WTC11 (cell line): ENCODE measurements around the gene ASS1. TPM values are rescaled to one million over a fixed set of nuclear protein-coding genes. Genes with fewer than 3 reads are reported as not detected.

Experiments
- ATAC-seq: fragments of 200-7000 bp; cut with Tn5 transposase; 2 replicates; pipeline ENCODE4 v1.10.0; 2021; ENCODE audit warnings: mild to moderate bottlenecking, moderate library complexity
- CTCF ChIA-PET: fragments of 300-600 bp; sonication (Branson Sonifier 250); formaldehyde crosslinking; loops from one replicate; lab custom pipeline; 2021; ENCODE audit warnings: antibody characterized with exemption; lab: Charles Lee
- POLR2A ChIA-PET: fragments of 350-600 bp; sonication (Branson Sonifier 250); formaldehyde crosslinking; loops from one replicate; lab custom pipeline; 2021; ENCODE audit warnings: antibody characterized with exemption; lab: Charles Lee
- DNase-seq: peaks from one replicate; pipeline ENCODE4 v3.0.0; 2021; ENCODE audit warnings: low spot score
- H3K27ac Mint-ChIP-seq: 2 replicates; pipeline ENCODE4 v1.8.0; 2021; ENCODE audit warnings: mixed read lengths
- H3K27me3 Mint-ChIP-seq: 2 replicates; pipeline ENCODE4 v1.8.0; 2021; ENCODE audit warnings: low read depth, mild to moderate bottlenecking, moderate library complexity, mixed read lengths
- H3K36me3 Mint-ChIP-seq: 2 replicates; pipeline ENCODE4 v1.8.0; 2021; ENCODE audit warnings: mixed read lengths
- H3K4me1 Mint-ChIP-seq: 2 replicates; pipeline ENCODE4 v1.8.0; 2022; ENCODE audit warnings: mixed read lengths
- H3K4me3 Mint-ChIP-seq: 2 replicates; pipeline ENCODE4 v1.8.0; 2021; ENCODE audit warnings: mild to moderate bottlenecking, moderate library complexity, mixed read lengths
- H3K9me3 Mint-ChIP-seq: 2 replicates; pipeline ENCODE4 v1.8.0; 2021; ENCODE audit warnings: mixed read lengths
- ATF2 ChIP-seq: sonication (generic); formaldehyde crosslinking; IDR thresholded peaks from 2 replicates; pipeline ENCODE4 v1.8.1; 2022; ENCODE audit warnings: low read depth, missing genetic modification reagents, borderline replicate concordance
- CDX4 ChIP-seq: fragments of 250-450 bp; sonication (Bioruptor Pico); IDR thresholded peaks from 2 replicates; pipeline ENCODE4 v1.9.0; 2021; ENCODE audit warnings: moderate library complexity, mild to moderate bottlenecking, inconsistent platforms, borderline replicate concordance
- CREM ChIP-seq: sonication (generic); formaldehyde crosslinking; IDR thresholded peaks from 2 replicates; pipeline ENCODE4 v1.8.1; 2022; ENCODE audit warnings: mild to moderate bottlenecking, missing genetic modification reagents, moderate library complexity
- ETV6 ChIP-seq: sonication (generic); formaldehyde crosslinking; IDR thresholded peaks from 2 replicates; pipeline ENCODE4 v1.8.1; 2022; ENCODE audit warnings: mild to moderate bottlenecking, missing genetic modification reagents
- FOXK1 ChIP-seq: sonication (generic); formaldehyde crosslinking; IDR thresholded peaks from 2 replicates; pipeline ENCODE4 v1.8.0; 2022; ENCODE audit warnings: mild to moderate bottlenecking, moderate library complexity, missing genetic modification reagents
- IRF1 ChIP-seq: sonication (generic); formaldehyde crosslinking; IDR thresholded peaks from 2 replicates; pipeline ENCODE4 v1.8.0; 2023; ENCODE audit warnings: missing genetic modification reagents
- JAZF1 ChIP-seq: fragments of 250-450 bp; sonication (Bioruptor Pico); IDR thresholded peaks from 2 replicates; pipeline ENCODE4 v1.9.0; 2021; ENCODE audit warnings: moderate library complexity, mild to moderate bottlenecking, inconsistent platforms
- MYBL2 ChIP-seq: sonication (generic); formaldehyde crosslinking; IDR thresholded peaks from 2 replicates; pipeline ENCODE4 v1.8.1; 2023; ENCODE audit warnings: mild to moderate bottlenecking, moderate library complexity, missing genetic modification reagents
- NFE2L1 ChIP-seq: sonication (generic); formaldehyde crosslinking; IDR thresholded peaks from 2 replicates; pipeline ENCODE4 v1.8.1; 2023; ENCODE audit warnings: missing genetic modification reagents
- NFYB ChIP-seq: sonication (generic); formaldehyde crosslinking; conservative IDR thresholded peaks from 2 replicates; pipeline ENCODE4 v1.8.0; 2022; ENCODE audit warnings: low read depth, missing genetic modification reagents
- NR1H2 ChIP-seq: sonication (generic); formaldehyde crosslinking; IDR thresholded peaks from 2 replicates; pipeline ENCODE4 v1.9.0; 2021; ENCODE audit warnings: mild to moderate bottlenecking, moderate library complexity, missing genetic modification reagents
- NR2C2 ChIP-seq: sonication (generic); formaldehyde crosslinking; IDR thresholded peaks from 2 replicates; pipeline ENCODE4 v1.8.0; 2022; ENCODE audit warnings: mild to moderate bottlenecking, missing genetic modification reagents
- PREB ChIP-seq: sonication (generic); formaldehyde crosslinking; IDR thresholded peaks from 2 replicates; pipeline ENCODE4 v1.8.1; 2022; ENCODE audit warnings: mild to moderate bottlenecking, missing genetic modification reagents, moderate library complexity, borderline replicate concordance
- RELA ChIP-seq: sonication (generic); formaldehyde crosslinking; IDR thresholded peaks from 2 replicates; pipeline ENCODE4 v1.8.1; 2022; ENCODE audit warnings: missing genetic modification reagents, mild to moderate bottlenecking, borderline replicate concordance
- SMAD4 ChIP-seq: sonication (generic); formaldehyde crosslinking; IDR thresholded peaks from 2 replicates; pipeline ENCODE4 v1.8.0; 2022; ENCODE audit warnings: mild to moderate bottlenecking, missing genetic modification reagents
- TEAD4 ChIP-seq: sonication (generic); formaldehyde crosslinking; IDR thresholded peaks from 2 replicates; pipeline ENCODE4 v1.8.0; 2022; ENCODE audit warnings: mild to moderate bottlenecking, missing genetic modification reagents
- USF1 ChIP-seq: sonication (generic); formaldehyde crosslinking; IDR thresholded peaks from 2 replicates; pipeline ENCODE4 v1.8.0; 2022; ENCODE audit warnings: mild to moderate bottlenecking, missing genetic modification reagents
- USF2 ChIP-seq: sonication (generic); formaldehyde crosslinking; IDR thresholded peaks from 2 replicates; pipeline ENCODE4 v1.8.1; 2023; ENCODE audit warnings: mild to moderate bottlenecking, missing genetic modification reagents, moderate library complexity
- ZMAT4 ChIP-seq: fragments of 250-450 bp; sonication (Bioruptor Pico); IDR thresholded peaks from 2 replicates; pipeline ENCODE4 v1.9.0; 2021; ENCODE audit warnings: mild to moderate bottlenecking
- ZNF232 ChIP-seq: sonication (generic); formaldehyde crosslinking; IDR thresholded peaks from 2 replicates; pipeline ENCODE4 v1.8.0; 2022; ENCODE audit warnings: mild to moderate bottlenecking, missing genetic modification reagents
- ZNF416 ChIP-seq: fragments of 250-450 bp; sonication (Bioruptor Pico); IDR thresholded peaks from 2 replicates; pipeline ENCODE4 v1.9.0; 2021; ENCODE audit warnings: mild to moderate bottlenecking, inconsistent platforms
- ZNF423 ChIP-seq: fragments of 250-450 bp; sonication (Bioruptor Pico); IDR thresholded peaks from 2 replicates; pipeline ENCODE4 v2.1.2; 2022; ENCODE audit warnings: mild to moderate bottlenecking, moderate library complexity
- total RNA-seq: library from RNA; stranded (reverse); gene quantifications from 3 replicates; pipeline ENCODE4 v1.2.3, GENCODE V29; 2021

The ASS1 gene
- total RNA-seq, 1 experiment from 2014 or later, result 95.7 TPM

GRCh38 chr9:130453487-130453886 lies 8.7 kb downstream of the ASS1 start (continued):
- TF ChIP-seq USF2 (CRISPR knock-in tag), result no peak
- no peak for TF ChIP-seq RELA
- TF ChIP-seq ZNF416, result no peak
- no peak for TF ChIP-seq PREB (CRISPR knock-in tag)
- no peak for TF ChIP-seq SMAD4 (CRISPR knock-in tag)
- TF ChIP-seq JAZF1 (CRISPR knock-in tag), result no peak
- no peak for TF ChIP-seq NR2C2 (CRISPR knock-in tag)
- no peak for TF ChIP-seq IRF1 (CRISPR knock-in tag)

- ATAC-seq (no peak), DNase-seq (no peak)
- no peak for TF ChIP-seq NR2C2 (CRISPR knock-in tag)
- TF ChIP-seq FOXK1 (CRISPR knock-in tag), result no peak
- TF ChIP-seq USF1 (CRISPR knock-in tag), result no peak
- TF ChIP-seq MYBL2 (CRISPR knock-in tag), result no peak
- no peak for TF ChIP-seq CREM (CRISPR knock-in tag)
- TF ChIP-seq NFYB (CRISPR knock-in tag), result no peak
- TF ChIP-seq ZNF232 (CRISPR knock-in tag), result no peak
- no peak for TF ChIP-seq ZNF423
- TF ChIP-seq TEAD4, result no peak
- TF ChIP-seq CDX4, result no peak
- TF ChIP-seq NFE2L1 (CRISPR knock-in tag), result no peak
- TF ChIP-seq ZMAT4, result no peak
- TF ChIP-seq SMAD4 (CRISPR knock-in tag), result no peak
- 0 out of 2 replicates have a peak overlapping the region, but pooled peaks have one; percentile 60 for H3K27ac Mint-ChIP-seq
- POLR2A ChIA-PET, result no interaction called here
- no peak overlapping the region for H3K4me3 Mint-ChIP-seq
- H3K9me3 Mint-ChIP-seq, result no peaks in the 10 kb centered on the region
- CTCF ChIA-PET, result interaction anchor here (1.1 to 1.6 kb wide), 3 partner anchors 28 to 127 kb away, joined by 3 to 7 read pairs (median 3); no protein-coding TSS in a partner anchor
- H3K36me3 Mint-ChIP-seq, result no peaks in the 10 kb centered on the region
- H3K27me3 Mint-ChIP-seq, result no peaks in the 10 kb centered on the region
- H3K4me1 Mint-ChIP-seq, result peaks cover 22% of the 10 kb centered on the region
Measured at GRCh38 chr9:130454096-130454811, 9.5 kb downstream of the ASS1 start.

- no peak for DNase-seq
- Mint-ChIP-seq H3K4me3 (no peak overlapping the region), H3K9me3 (no peaks in the 10 kb centered on the region), H3K36me3 (no peaks in the 10 kb centered on the region), H3K27me3 (no peaks in the 10 kb centered on the region), H3K27ac (no peak overlapping the region), H3K4me1 (peaks cover 22% of the 10 kb centered on the region)
- ChIA-PET POLR2A (no interaction called here), CTCF (interaction anchor here (1.6 kb wide), 1 partner anchor 28 kb away, joined by 7 read pairs; no protein-coding TSS in a partner anchor)
- TF ChIP-seq ATF2 (CRISPR knock-in tag) (no peak), NR1H2 (CRISPR knock-in tag) (no peak), ETV6 (CRISPR knock-in tag) (no peak), NFYB (CRISPR knock-in tag) (no peak)
- ATAC-seq, result no peak
Measured at GRCh38 chr9:130454812-130455325, 10.1 kb downstream of the ASS1 start.
